MM.1S (cell line): ENCODE results near the gene FAM193B.

Experiments
- DNase-seq: peaks from one replicate; pipeline ENCODE4 v3.0.0-alpha.2; 2015
- H2AFZ ChIP-seq: fragments of 300-600 bp; sonication (generic); 2 replicates; pipeline ENCODE4 v1.6.0; 2016; ENCODE audit warnings: antibody characterized with exemption, low read length
- H3F3A ChIP-seq: fragments of 300-600 bp; sonication (generic); 2 replicates; pipeline ENCODE4 v1.6.1; 2016; ENCODE audit warnings: mild to moderate bottlenecking, antibody characterized with exemption, low read length, moderate library complexity, mixed read lengths; ENCODE audit not compliant: insufficient read depth
- H3K27ac ChIP-seq: fragments of 300-600 bp; sonication (generic); 2 replicates; pipeline ENCODE4 v1.5.1; 2016; ENCODE audit warnings: mild to moderate bottlenecking, low read length
- H3K27me3 ChIP-seq: fragments of 300-600 bp; sonication (generic); replicated peaks from 2 replicates; pipeline ENCODE4 v1.6.0; 2016; ENCODE audit warnings: low read length; ENCODE audit not compliant: insufficient read depth
- H3K36me3 ChIP-seq: fragments of 300-600 bp; sonication (generic); replicated peaks from 2 replicates; pipeline ENCODE4 v1.6.1; 2016; ENCODE audit warnings: mild to moderate bottlenecking, low read length, mixed read lengths; ENCODE audit not compliant: insufficient read depth
- H3K4me1 ChIP-seq: fragments of 300-600 bp; sonication (generic); 2 replicates; pipeline ENCODE4 v1.6.1; 2016; ENCODE audit warnings: low read length, mixed read lengths
- H3K4me2 ChIP-seq: fragments of 300-600 bp; sonication (generic); 2 replicates; pipeline ENCODE4 v1.6.0; 2016; ENCODE audit warnings: low read depth, low read length
- H3K4me3 ChIP-seq: fragments of 300-600 bp; sonication (generic); 2 replicates; pipeline ENCODE4 v1.5.1; 2016; ENCODE audit warnings: low read length, mixed read lengths
- H3K79me2 ChIP-seq: fragments of 300-600 bp; sonication (generic); 2 replicates; pipeline ENCODE4 v1.6.1; 2016; ENCODE audit warnings: mixed run types, low read length, mixed read lengths
- H3K9ac ChIP-seq: fragments of 300-600 bp; sonication (generic); 2 replicates; pipeline ENCODE4 v1.6.1; 2016; ENCODE audit warnings: low read length, mixed read lengths
- H3K9me2 ChIP-seq: fragments of 300-600 bp; sonication (generic); replicated peaks from 2 replicates; pipeline ENCODE4 v1.6.1; 2016; ENCODE audit warnings: mild to moderate bottlenecking, low read length, mixed read lengths; ENCODE audit not compliant: insufficient read depth
- H3K9me3 ChIP-seq: fragments of 300-600 bp; sonication (generic); replicated peaks from 2 replicates; pipeline ENCODE4 v1.6.1; 2016; ENCODE audit warnings: mild to moderate bottlenecking, low read length, mixed read lengths; ENCODE audit not compliant: insufficient read depth
- H4K20me1 ChIP-seq: fragments of 300-600 bp; sonication (generic); 2 replicates; pipeline ENCODE4 v1.6.1; 2016; ENCODE audit warnings: mild to moderate bottlenecking, low read length, moderate library complexity, mixed read lengths; ENCODE audit not compliant: insufficient read depth
- CTCF ChIP-seq: fragments of 300-600 bp; sonication (generic); IDR thresholded peaks from 2 replicates; pipeline ENCODE4 v1.5.1; 2016; ENCODE audit warnings: antibody characterized with exemption, low read length, mixed read lengths
- EZH2 ChIP-seq: fragments of 300-600 bp; sonication (generic); optimal IDR thresholded peaks from 2 replicates; pipeline ENCODE3; 2017; ENCODE audit warnings: low read depth, mild to moderate bottlenecking, antibody characterized with exemption, low read length, mixed read lengths
- EZH2phosphoT487 ChIP-seq: fragments of 300-600 bp; sonication (generic); IDR thresholded peaks from 2 replicates; pipeline ENCODE4 v1.6.1; 2018; ENCODE audit warnings: antibody characterized with exemption, low read length

The FAM193B gene

GRCh38 chr5:177576169-177576568 lies 21.8 kb upstream of the FAM193B start:
- Histone ChIP-seq H4K20me1 (no peaks in the 10 kb centered on the region), H3K4me1 (no peaks in the 10 kb centered on the region), H2AFZ (no peak overlapping the region), H3F3A (no peaks in the 10 kb centered on the region), H3K27ac (no peak overlapping the region), H3K79me2 (no peaks in the 10 kb centered on the region), H3K4me2 (no peak overlapping the region), H3K4me3 (no peak overlapping the region), H3K36me3 (no peaks in the 10 kb centered on the region), H3K9ac (no peak overlapping the region), H3K9me3 (no peaks in the 10 kb centered on the region), H3K27me3 (peaks cover 25% of the 10 kb centered on the region), H3K9me2 (no peaks in the 10 kb centered on the region)
- no peak for TF ChIP-seq EZH2
- TF ChIP-seq EZH2phosphoT487, result no peak
- TF ChIP-seq CTCF, result no peak
- DNase-seq, result no peak

- Histone ChIP-seq H2AFZ (no peak overlapping the region), H4K20me1 (no peaks in the 10 kb centered on the region), H3K9me3 (no peaks in the 10 kb centered on the region), H3K4me3 (no peak overlapping the region), H3K27ac (no peak overlapping the region), H3F3A (no peaks in the 10 kb centered on the region), H3K4me1 (no peaks in the 10 kb centered on the region), H3K9ac (no peak overlapping the region), H3K9me2 (no peaks in the 10 kb centered on the region), H3K4me2 (no peak overlapping the region), H3K27me3 (peaks cover 25% of the 10 kb centered on the region), H3K36me3 (no peaks in the 10 kb centered on the region), H3K79me2 (no peaks in the 10 kb centered on the region)
- TF ChIP-seq EZH2phosphoT487 (no peak), EZH2 (no peak), CTCF (no peak)
- DNase-seq, result no peak
These were observed 21.1 kb upstream of the FAM193B start for GRCh38 chr5:177575488-177575887.

DNA sequence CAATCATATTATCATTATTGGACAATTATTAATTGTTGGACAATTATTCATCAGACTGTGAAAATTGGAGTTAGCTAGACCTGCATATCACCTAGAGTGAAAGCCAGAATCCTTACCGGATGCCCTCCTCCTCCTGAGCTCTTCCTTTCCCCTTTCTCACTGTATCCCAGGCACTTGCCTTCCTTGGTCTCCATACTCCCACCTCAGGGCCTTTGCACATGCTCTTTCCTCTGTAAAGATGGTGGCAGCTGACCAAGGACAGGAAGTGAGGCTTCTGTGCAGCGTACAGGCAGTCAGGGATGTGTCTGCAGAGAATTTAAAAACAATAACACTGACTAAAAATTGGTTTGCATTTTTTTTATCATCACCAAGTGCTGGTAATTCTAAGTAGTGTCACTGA lies 15.5 kb upstream of the FAM193B start:
- Histone ChIP-seq H3K9me2 (no peaks in the 10 kb centered on the region), H2AFZ (no peak overlapping the region), H3K27me3 (peaks cover 13% of the 10 kb centered on the region), H3K9me3 (no peaks in the 10 kb centered on the region), H3K4me1 (no peaks in the 10 kb centered on the region), H3K36me3 (no peaks in the 10 kb centered on the region), H3K9ac (no peak overlapping the region), H3K4me2 (no peak overlapping the region), H3K4me3 (no peak overlapping the region), H4K20me1 (no peaks in the 10 kb centered on the region), H3K79me2 (no peaks in the 10 kb centered on the region), H3F3A (no peaks in the 10 kb centered on the region), H3K27ac (no peak overlapping the region)
- TF ChIP-seq EZH2 (no peak), CTCF (no peak), EZH2phosphoT487 (no peak)
- no peak for DNase-seq
